SK-N-SH (cell line): ENCODE data around the gene EOGT. TPM values are rescaled to one million over a fixed set of nuclear protein-coding genes. Genes with fewer than 3 reads are reported as not detected.

ENCODE experiments used
- CTCF ChIA-PET: fragments of 300-600, 350-600 bp; formaldehyde crosslinking; extraction: SDS; loops from one replicate; lab custom pipeline; 2021; lab: Yijun Ruan, JAX
- POLR2A ChIA-PET: fragments of 350-600 bp; sonication (Branson Sonifier 250); formaldehyde crosslinking; extraction: SDS; loops from one replicate; lab custom pipeline; 2020; ENCODE audit warnings: antibody characterized with exemption, inconsistent platforms; lab: Yijun Ruan, JAX
- DNase-seq: peaks from one replicate; pipeline ENCODE4 v3.0.0; 2012
- H2AFZ ChIP-seq: fragments of 200-600 bp; sonication (generic); 2 replicates; pipeline ENCODE4 v1.8.1; 2016; ENCODE audit warnings: antibody characterized with exemption, mild to moderate bottlenecking, low read depth
- H3F3A ChIP-seq: fragments of 200-600 bp; sonication (generic); replicated peaks from 2 replicates; pipeline ENCODE3; 2016; ENCODE audit warnings: antibody characterized with exemption, mild to moderate bottlenecking; ENCODE audit not compliant: insufficient read depth
- H3K27ac ChIP-seq, 2 experiments: fragments of 200-500 bp in 1 of 2; fragments of 200-600 bp in 1 of 2; sonication (Bioruptor generic) in 1 of 2; sonication (generic), shearing (Covaris generic) in 1 of 2; 2 replicates each; pipeline versions ENCODE4 v1.5.1 to v1.6.1; 2014 to 2016; ENCODE audit warnings: low read depth in 2 of 2, inconsistent platforms in 1 of 2, low read length in 1 of 2, mild to moderate bottlenecking in 1 of 2, mixed read lengths in 1 of 2
- H3K27me3 ChIP-seq: fragments of 200-600 bp; sonication (generic), shearing (Covaris generic); 2 replicates; pipeline ENCODE4 v1.6.1; 2016; ENCODE audit warnings: mixed run types; ENCODE audit not compliant: insufficient read depth
- H3K36me3 ChIP-seq, 2 experiments: fragments of 200-500 bp in 1 of 2; fragments of 200-600 bp in 1 of 2; sonication (Bioruptor generic) in 1 of 2; sonication (generic) in 1 of 2; replicated peaks in 1 of 2; 2 replicates each; pipeline versions ENCODE3 to v1.5.1; 2014 to 2016; ENCODE audit warnings: low read length in 1 of 2, mild to moderate bottlenecking in 1 of 2; ENCODE audit not compliant: insufficient read depth in 2 of 2, control insufficient read depth in 1 of 2
- H3K4me1 ChIP-seq, 2 experiments: fragments of 200-500 bp in 1 of 2; fragments of 200-600 bp in 1 of 2; sonication (Bioruptor generic) in 1 of 2; sonication (generic), shearing (Covaris generic) in 1 of 2; 2 replicates each; pipeline versions ENCODE4 v1.5.1 to v1.6.1; 2014 to 2016; ENCODE audit warnings: low read depth in 1 of 2, low read length in 1 of 2, mixed run types in 1 of 2; ENCODE audit not compliant: insufficient read depth in 2 of 2, control insufficient read depth in 1 of 2
- H3K4me2 ChIP-seq: fragments of 200-600 bp; sonication (generic), shearing (Covaris generic); 2 replicates; pipeline ENCODE4 v1.6.1; 2017; ENCODE audit warnings: mixed run types
- H3K4me3 ChIP-seq, 2 experiments: fragments of 200-500 bp in 1 of 2; fragments of 200-600 bp in 1 of 2; sonication (Bioruptor generic) in 1 of 2; sonication (generic), shearing (Covaris generic) in 1 of 2; 2 replicates each; pipeline versions ENCODE4 v1.5.1 to v1.8.1; 2014 to 2016; ENCODE audit warnings: low read depth in 2 of 2, inconsistent platforms in 1 of 2, low read length in 1 of 2, mild to moderate bottlenecking in 1 of 2, mixed read lengths in 1 of 2, moderate library complexity in 1 of 2
- H3K79me2 ChIP-seq: fragments of 200-600 bp; sonication (generic); 2 replicates; pipeline ENCODE4 v1.8.1; 2017; ENCODE audit warnings: mild to moderate bottlenecking; ENCODE audit not compliant: insufficient read depth
- H3K9ac ChIP-seq: fragments of 200-600 bp; sonication (generic); 2 replicates; pipeline ENCODE4 v1.6.1; 2017; ENCODE audit warnings: mixed run types
- H3K9me2 ChIP-seq: fragments of 200-600 bp; sonication (generic); 2 replicates; pipeline ENCODE4 v1.6.1; 2017; ENCODE audit warnings: mixed run types
- H3K9me3 ChIP-seq: fragments of 200-600 bp; sonication (generic); 2 replicates; pipeline ENCODE4 v1.6.1; 2017; ENCODE audit warnings: mixed run types, mild to moderate bottlenecking, moderate library complexity
- H4K20me1 ChIP-seq: fragments of 200-600 bp; sonication (generic); 2 replicates; pipeline ENCODE4 v1.6.1; 2017; ENCODE audit warnings: mild to moderate bottlenecking, mixed run types; ENCODE audit not compliant: insufficient read depth
- CHD2 ChIP-seq: fragments of 150-350 bp; IDR thresholded peaks from 2 replicates; pipeline ENCODE4 v1.6.1; 2018; ENCODE audit warnings: low read length; ENCODE audit not compliant: partially characterized antibody
- EP300 ChIP-seq, 2 experiments: IDR thresholded peaks; 2 replicates each; pipeline versions ENCODE4 v1.4.0 to v1.6.1; 2012; ENCODE audit warnings: borderline replicate concordance in 1 of 2, low read depth in 1 of 2, low read length in 1 of 2
- FOSL2 ChIP-seq: IDR thresholded peaks from 2 replicates; pipeline ENCODE4 v1.4.0; 2012; ENCODE audit warnings: low read depth, mild to moderate bottlenecking, moderate library complexity, borderline replicate concordance
- RCOR1 ChIP-seq: fragments of 150-350 bp; IDR thresholded peaks from 2 replicates; pipeline ENCODE4 v1.6.1; 2017; ENCODE audit warnings: antibody characterized with exemption, low read length
- SMC3 ChIP-seq: IDR thresholded peaks from 2 replicates; pipeline ENCODE4 v1.6.1; 2012; ENCODE audit warnings: low read depth, low read length, improper control_type of control experiment
- YY1 ChIP-seq: IDR thresholded peaks from 2 replicates; pipeline ENCODE4 v1.4.0; 2012; ENCODE audit warnings: low read depth, mild to moderate bottlenecking
- WGBS: methylation state at CpG from one replicate; pipeline ENCODE4 v1.1.6; 2017; ENCODE audit warnings: low lambda C conversion rate; 5-methylcytosine and 5-hydroxymethylcytosine counted together
- polyA plus RNA-seq, 3 experiments: library from polyadenylated mRNA; depleted of rRNA; stranded (reverse); fragments of >200 nt; gene quantifications; 2 replicates each; pipeline ENCODE4 v1.2.3, GENCODE V29; 2012
- TF ChIP-seq, protein P1 (sequence below): IDR thresholded peaks from 2 replicates; pipeline ENCODE4; 2012

The EOGT gene
- polyA plus RNA-seq, 1 of the 3 experiments (the other 2 are of a cell fraction) = 6.0 TPM

DNA sequence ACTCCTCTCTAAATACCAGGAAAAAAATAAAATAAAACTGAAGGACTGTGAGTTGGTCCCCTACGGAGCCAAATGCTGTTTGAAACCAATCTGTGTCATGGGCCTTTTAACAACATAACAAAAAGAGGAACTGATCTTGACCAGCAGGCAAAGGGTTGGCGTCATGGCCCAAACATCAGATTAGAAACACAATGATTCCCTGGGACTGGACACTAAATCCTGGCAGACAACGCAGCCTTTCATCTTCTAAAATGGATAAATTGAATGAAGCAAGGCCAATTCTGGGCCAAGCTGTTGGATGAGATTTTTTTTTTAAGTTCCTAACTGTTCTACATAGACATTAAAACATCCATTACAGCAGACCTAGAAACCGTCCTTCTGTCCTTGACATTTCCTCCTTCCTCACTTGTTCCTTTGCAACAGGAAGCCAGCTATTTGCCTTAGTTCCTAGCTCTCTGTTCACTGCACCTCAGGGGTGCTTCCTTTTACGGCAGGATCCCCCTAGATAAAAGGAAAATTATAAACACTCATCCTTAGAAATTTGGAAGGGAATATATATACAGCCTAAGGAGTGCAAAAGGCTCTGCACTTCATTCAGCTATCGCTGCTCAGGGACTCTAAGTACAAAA, 59.6 kb downstream of the EOGT start:
- Histone ChIP-seq H3K9ac (no peak overlapping the region), H3K4me2 (no peak overlapping the region), H3F3A (no peaks in the 10 kb centered on the region), H3K9me2 (no peaks in the 10 kb centered on the region), H3K79me2 (no peaks in the 10 kb centered on the region), H3K9me3 (no peaks in the 10 kb centered on the region)
- DNase-seq = no peak
- TF ChIP-seq SMC3 = no peak
- TF ChIP-seq YY1 = no peak
- TF ChIP-seq, all 33 proteins: peak for 0
- Histone ChIP-seq H3K27ac (no peak overlapping the region), H3K4me3 (no peak overlapping the region), H3K27me3 (no peaks in the 10 kb centered on the region; the same call in 1 of the 2 replicates), H4K20me1 (no peaks in the 10 kb centered on the region), H3K4me1 (no peaks in the 10 kb centered on the region), H2AFZ (no peak overlapping the region), H3K36me3 (no peaks in the 10 kb centered on the region)
- WGBS = 32% methylated on average over 6 of the region's 6 CpGs
- ChIA-PET POLR2A (no interaction called here), CTCF (interaction anchor here (0.5 kb wide), 1 partner anchor 79 kb away, joined by 4 read pairs; no protein-coding TSS in a partner anchor)

DNA sequence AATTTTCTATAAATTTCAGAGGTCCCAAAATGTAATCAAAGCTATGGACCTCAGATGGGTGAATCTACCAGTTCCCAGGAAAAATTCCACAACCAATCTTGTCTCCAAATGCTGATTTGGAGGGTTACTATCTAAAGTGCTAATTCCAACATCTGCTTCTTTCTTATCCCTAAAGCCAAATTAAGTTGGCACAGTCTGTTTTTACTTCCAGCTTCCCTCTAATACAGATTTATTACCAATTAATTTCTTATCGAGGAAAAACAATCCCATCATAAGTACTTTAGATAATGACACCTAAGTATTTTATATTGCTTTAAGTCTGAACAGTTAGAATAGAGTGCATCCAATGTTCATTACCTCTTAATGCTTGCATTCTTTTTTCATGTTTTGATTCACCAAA, 68.3 kb downstream of the EOGT start:
- Histone ChIP-seq H3F3A (no peaks in the 10 kb centered on the region), H4K20me1 (no peaks in the 10 kb centered on the region), H3K4me1 (no peaks in the 10 kb centered on the region; a peak in 1 of 4 replicates), H3K4me2 (no peak overlapping the region), H2AFZ (no peak overlapping the region), H3K9ac (no peak overlapping the region), H3K9me2 (no peaks in the 10 kb centered on the region), H3K36me3 (no peaks in the 10 kb centered on the region), H3K9me3 (no peaks in the 10 kb centered on the region), H3K79me2 (no peaks in the 10 kb centered on the region), H3K4me3 (no peak overlapping the region), H3K27ac (no peak overlapping the region), H3K27me3 (peaks cover 2% of the 10 kb centered on the region; the same call in 1 of the 2 replicates)
- DNase-seq = no peak
- WGBS = 0% methylated on average over 1 of the region's 1 CpG
- POLR2A ChIA-PET = no interaction called here
- TF ChIP-seq FOSL2 (no peak), RCOR1 (peak; percentile 66; the same call in 1 of the 2 replicates), EP300 (IDR thresholded peaks at IDR 0.05; ENCODE audit: borderline replicate concordance in 1 of 2, low read depth in 1 of 2, low read length in 1 of 2) (peak in 1 of 2 experiments; percentile 59; a peak in 1 of 4 replicates)
- CTCF ChIA-PET = interaction anchor here (1.7 to 5.0 kb wide), 2 partner anchors 12 to 27 kb away, joined by 4 to 21 read pairs; partner anchors contain the start of gene TAFA4

DNA sequence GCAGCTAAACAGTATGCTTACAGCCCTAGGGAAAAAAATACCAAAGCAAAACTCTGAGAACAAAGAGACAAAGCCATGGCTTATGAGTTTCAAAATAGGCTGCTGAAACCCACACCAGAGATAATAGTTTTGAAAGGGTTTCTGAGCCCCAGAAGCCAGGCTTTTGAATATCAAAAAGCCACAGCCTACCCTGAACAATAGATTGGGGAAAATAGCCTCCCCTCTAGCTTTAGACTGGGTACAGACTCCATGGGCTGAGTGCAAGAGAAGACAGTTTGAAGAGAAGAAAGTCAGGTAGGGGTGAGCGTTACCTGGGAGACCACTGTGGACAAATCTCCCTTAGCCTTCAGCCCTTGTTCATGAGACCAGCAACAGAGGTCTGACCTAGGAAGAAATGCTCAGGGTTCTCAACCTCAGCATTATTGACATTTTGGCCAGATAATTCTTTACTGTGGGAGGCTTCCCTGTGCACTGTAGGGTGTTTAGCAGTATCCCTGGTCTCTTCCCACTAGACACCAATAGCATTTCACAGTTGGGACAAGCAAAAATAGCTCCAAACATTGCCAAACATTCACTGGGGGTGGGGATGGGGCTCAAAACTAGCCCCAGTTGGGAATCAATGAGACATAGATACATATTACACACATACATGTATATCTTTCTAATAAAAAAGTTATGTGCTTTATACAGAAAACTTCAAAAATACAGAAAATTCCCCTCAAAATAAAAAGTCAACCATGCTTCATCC, 69.6 kb downstream of the EOGT start:
- Histone ChIP-seq H3K79me2 (no peaks in the 10 kb centered on the region), H2AFZ (no peak overlapping the region), H3K36me3 (no peaks in the 10 kb centered on the region), H3K4me1 (no peaks in the 10 kb centered on the region; a peak in 1 of 4 replicates), H3K9ac (no peak overlapping the region), H3K27me3 (peaks cover 5% of the 10 kb centered on the region), H3K9me3 (no peaks in the 10 kb centered on the region), H4K20me1 (no peaks in the 10 kb centered on the region), H3F3A (no peaks in the 10 kb centered on the region), H3K9me2 (no peaks in the 10 kb centered on the region), H3K4me2 (no peak overlapping the region), H3K4me3 (no peak overlapping the region), H3K27ac (no peak overlapping the region)
- DNase-seq = no peak
- WGBS = 47% methylated on average over 1 of the region's 1 CpG
- CTCF ChIA-PET = interaction anchor here (0.8 to 5.0 kb wide), 3 partner anchors 11 to 28 kb away, joined by 3 to 21 read pairs (median 4); partner anchors contain the start of gene TAFA4
- POLR2A ChIA-PET = no interaction called here
- TF ChIP-seq CHD2 (no peak), SMC3 (no peak)
- TF ChIP-seq, protein P1, sequence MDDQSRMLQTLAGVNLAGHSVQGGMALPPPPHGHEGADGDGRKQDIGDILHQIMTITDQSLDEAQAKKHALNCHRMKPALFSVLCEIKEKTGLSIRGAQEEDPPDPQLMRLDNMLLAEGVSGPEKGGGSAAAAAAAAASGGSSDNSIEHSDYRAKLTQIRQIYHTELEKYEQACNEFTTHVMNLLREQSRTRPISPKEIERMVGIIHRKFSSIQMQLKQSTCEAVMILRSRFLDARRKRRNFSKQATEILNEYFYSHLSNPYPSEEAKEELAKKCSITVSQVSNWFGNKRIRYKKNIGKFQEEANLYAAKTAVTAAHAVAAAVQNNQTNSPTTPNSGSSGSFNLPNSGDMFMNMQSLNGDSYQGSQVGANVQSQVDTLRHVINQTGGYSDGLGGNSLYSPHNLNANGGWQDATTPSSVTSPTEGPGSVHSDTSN = no peak
